ENCODE data around the gene PGR. TPM values are rescaled to one million over a fixed set of nuclear protein-coding genes. Genes with fewer than 3 reads are reported as not detected.

Gene PGR
- total RNA-seq, 1 donor from 2014 or later = 0.18 TPM

GRCh38 chr11:101032991-101033390 is 96.6 kb downstream of the PGR start:
- no peak for FAIRE-seq
- Mint-ChIP-seq H3K36me3 (ENCODE audit: low read depth, unreplicated experiment) (no peaks in the 10 kb centered on the region), H3K27me3 (ENCODE audit: low read depth, unreplicated experiment) (no peaks in the 10 kb centered on the region), H3K4me1 (ENCODE audit: low read depth, unreplicated experiment) (peaks cover 8% of the 10 kb centered on the region), H3K27ac (ENCODE audit: unreplicated experiment) (no peak overlapping the region), H3K4me3 (ENCODE audit: unreplicated experiment) (no peak overlapping the region), H3K9me3 (ENCODE audit: unreplicated experiment) (no peaks in the 10 kb centered on the region)
- no peak for DNase-seq (ENCODE audit: low read depth)
- Histone ChIP-seq H3K9me3 (ENCODE audit: insufficient read depth, low read depth, low read length) (no peaks in the 10 kb centered on the region), H3K4me1 (ENCODE audit: insufficient read depth, low read length) (peaks cover 3% of the 10 kb centered on the region), H2AFZ (ENCODE audit: low read depth, low read length) (no peak overlapping the region), H3K4me3 (ENCODE audit: insufficient read depth, low read depth, low read length) (no peak overlapping the region), H3K27me3 (ENCODE audit: insufficient read depth, low read length) (no peaks in the 10 kb centered on the region), H4K20me1 (ENCODE audit: insufficient read depth, low read length) (no peaks in the 10 kb centered on the region), H3K27ac (ENCODE audit: low read depth, low read length) (no peak overlapping the region), H3K4me2 (ENCODE audit: low read length) (no peak overlapping the region), H3K36me3 (ENCODE audit: insufficient read depth, low read length) (no peaks in the 10 kb centered on the region), H3K9ac (ENCODE audit: low read length) (no peak overlapping the region), H3K79me2 (ENCODE audit: insufficient read depth, low read length) (no peaks in the 10 kb centered on the region)
- TF ChIP-seq, protein P1, sequence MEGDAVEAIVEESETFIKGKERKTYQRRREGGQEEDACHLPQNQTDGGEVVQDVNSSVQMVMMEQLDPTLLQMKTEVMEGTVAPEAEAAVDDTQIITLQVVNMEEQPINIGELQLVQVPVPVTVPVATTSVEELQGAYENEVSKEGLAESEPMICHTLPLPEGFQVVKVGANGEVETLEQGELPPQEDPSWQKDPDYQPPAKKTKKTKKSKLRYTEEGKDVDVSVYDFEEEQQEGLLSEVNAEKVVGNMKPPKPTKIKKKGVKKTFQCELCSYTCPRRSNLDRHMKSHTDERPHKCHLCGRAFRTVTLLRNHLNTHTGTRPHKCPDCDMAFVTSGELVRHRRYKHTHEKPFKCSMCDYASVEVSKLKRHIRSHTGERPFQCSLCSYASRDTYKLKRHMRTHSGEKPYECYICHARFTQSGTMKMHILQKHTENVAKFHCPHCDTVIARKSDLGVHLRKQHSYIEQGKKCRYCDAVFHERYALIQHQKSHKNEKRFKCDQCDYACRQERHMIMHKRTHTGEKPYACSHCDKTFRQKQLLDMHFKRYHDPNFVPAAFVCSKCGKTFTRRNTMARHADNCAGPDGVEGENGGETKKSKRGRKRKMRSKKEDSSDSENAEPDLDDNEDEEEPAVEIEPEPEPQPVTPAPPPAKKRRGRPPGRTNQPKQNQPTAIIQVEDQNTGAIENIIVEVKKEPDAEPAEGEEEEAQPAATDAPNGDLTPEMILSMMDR (IDR thresholded peaks at IDR 0.05; ENCODE audit: insufficient read depth, low read depth, low read length) = no peak

- Histone ChIP-seq H4K20me1 (ENCODE audit: insufficient read depth, low read length) (no peaks in the 10 kb centered on the region), H3K9me3 (ENCODE audit: insufficient read depth, low read depth, low read length) (no peaks in the 10 kb centered on the region), H3K27ac (ENCODE audit: low read depth, low read length) (no peak overlapping the region), H3K4me1 (ENCODE audit: insufficient read depth, low read length) (peaks cover 3% of the 10 kb centered on the region), H3K79me2 (ENCODE audit: insufficient read depth, low read length) (no peaks in the 10 kb centered on the region), H3K9ac (ENCODE audit: low read length) (no peak overlapping the region), H2AFZ (ENCODE audit: low read depth, low read length) (no peak overlapping the region), H3K4me2 (ENCODE audit: low read length) (no peak overlapping the region), H3K36me3 (ENCODE audit: insufficient read depth, low read length) (no peaks in the 10 kb centered on the region), H3K27me3 (ENCODE audit: insufficient read depth, low read length) (no peaks in the 10 kb centered on the region), H3K4me3 (ENCODE audit: insufficient read depth, low read depth, low read length) (no peak overlapping the region)
- TF ChIP-seq EZH2 (IDR thresholded peaks at IDR 0.05; ENCODE audit: insufficient read depth, low read length) = no peak
- TF ChIP-seq, protein P1 (IDR thresholded peaks at IDR 0.05; ENCODE audit: insufficient read depth, low read depth, low read length) = no peak
- no peaks in the 10 kb centered on the region for H3K9me3 Mint-ChIP-seq (ENCODE audit: unreplicated experiment)
- DNase-seq (ENCODE audit: low read depth) = no peak
- peaks cover 6% of the 10 kb centered on the region for H3K4me1 Mint-ChIP-seq (ENCODE audit: low read depth, unreplicated experiment)
- no peaks in the 10 kb centered on the region for H3K27me3 Mint-ChIP-seq (ENCODE audit: low read depth, unreplicated experiment)
- H3K36me3 Mint-ChIP-seq (ENCODE audit: low read depth, unreplicated experiment) = no peaks in the 10 kb centered on the region
- no peak overlapping the region for H3K27ac Mint-ChIP-seq (ENCODE audit: unreplicated experiment)
- FAIRE-seq = no peak
- no peak overlapping the region for H3K4me3 Mint-ChIP-seq (ENCODE audit: unreplicated experiment)
These were observed 97.9 kb downstream of the PGR start for GRCh38 chr11:101031713-101032112.

- H3K4me1 Mint-ChIP-seq (ENCODE audit: low read depth, unreplicated experiment) = peaks cover 6% of the 10 kb centered on the region
- Histone ChIP-seq H3K9me3 (ENCODE audit: insufficient read depth, low read depth, low read length) (no peaks in the 10 kb centered on the region), H2AFZ (ENCODE audit: low read depth, low read length) (no peak overlapping the region), H3K27ac (ENCODE audit: low read depth, low read length) (no peak overlapping the region), H3K36me3 (ENCODE audit: insufficient read depth, low read length) (no peaks in the 10 kb centered on the region), H3K4me1 (ENCODE audit: insufficient read depth, low read length) (peaks cover 3% of the 10 kb centered on the region), H3K4me2 (ENCODE audit: low read length) (no peak overlapping the region), H3K4me3 (ENCODE audit: insufficient read depth, low read depth, low read length) (no peak overlapping the region), H3K79me2 (ENCODE audit: insufficient read depth, low read length) (no peaks in the 10 kb centered on the region), H4K20me1 (ENCODE audit: insufficient read depth, low read length) (no peaks in the 10 kb centered on the region), H3K9ac (ENCODE audit: low read length) (no peak overlapping the region), H3K27me3 (ENCODE audit: insufficient read depth, low read length) (no peaks in the 10 kb centered on the region)
- no peak overlapping the region for H3K27ac Mint-ChIP-seq (ENCODE audit: unreplicated experiment)
- FAIRE-seq (no peak), DNase-seq (ENCODE audit: low read depth) (no peak)
- H3K27me3 Mint-ChIP-seq (ENCODE audit: low read depth, unreplicated experiment) = no peaks in the 10 kb centered on the region
- no peaks in the 10 kb centered on the region for H3K9me3 Mint-ChIP-seq (ENCODE audit: unreplicated experiment)
- TF ChIP-seq EZH2 (IDR thresholded peaks at IDR 0.05; ENCODE audit: insufficient read depth, low read length) = no peak
- TF ChIP-seq, protein P1 (IDR thresholded peaks at IDR 0.05; ENCODE audit: insufficient read depth, low read depth, low read length) = no peak
- no peaks in the 10 kb centered on the region for H3K36me3 Mint-ChIP-seq (ENCODE audit: low read depth, unreplicated experiment)
- no peak overlapping the region for H3K4me3 Mint-ChIP-seq (ENCODE audit: unreplicated experiment)
These were observed 98.9 kb downstream of the PGR start for GRCh38 chr11:101030692-101031091.
